HCEC 1CT (cell line): ENCODE measurements around the gene MYO10.
"Not testable (repeated sequence)": the region's sequence is repeated elsewhere in the genome, so short reads cannot be mapped to it uniquely, and the experiment has no call there.

ENCODE experiments used
- DNase-seq: peaks from one replicate; pipeline ENCODE4 v3.0.0-alpha.2; 2017

MYO10 gene

DNA sequence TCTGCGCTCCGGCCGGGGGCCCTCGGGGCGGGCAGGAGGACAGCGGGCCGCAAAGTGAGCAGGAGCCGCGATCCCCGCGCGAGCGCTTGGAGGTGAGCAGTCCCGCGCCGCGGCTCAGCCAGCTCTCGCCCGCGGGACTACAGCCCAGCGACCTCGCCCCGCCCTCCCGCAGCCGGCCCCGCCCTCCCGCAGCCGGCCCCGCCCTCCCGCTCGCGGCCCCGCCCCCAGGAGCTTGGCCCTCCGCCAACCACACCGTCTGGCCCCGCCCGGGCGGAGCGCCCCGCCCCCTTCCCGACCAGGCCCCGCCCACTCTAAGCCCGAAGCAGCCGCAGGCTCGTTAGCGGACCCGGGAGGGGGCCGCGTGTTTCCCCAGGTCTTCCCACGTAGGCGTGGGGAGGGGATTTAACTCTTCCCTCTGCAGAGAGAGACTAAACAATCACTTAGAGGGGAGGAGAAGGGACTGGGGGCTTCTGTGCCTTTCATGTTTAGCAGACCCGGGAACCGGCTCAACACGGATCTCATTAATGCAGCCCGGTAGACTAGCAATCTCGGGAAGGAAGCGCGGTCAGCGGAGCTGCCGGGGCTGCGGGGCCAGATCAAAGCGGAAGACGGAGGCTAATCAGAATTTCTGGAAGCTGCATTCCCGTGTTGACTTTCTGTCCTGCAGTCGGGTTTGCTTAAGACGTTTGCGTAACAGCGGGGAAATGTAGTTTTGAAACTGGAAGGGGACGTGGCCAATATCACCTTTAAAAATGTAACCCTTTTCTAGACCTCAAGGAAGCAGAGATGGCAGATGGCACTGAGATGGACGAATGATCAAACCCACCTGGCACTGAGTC, at the start of gene MYO10:
MYO10 (minus strand) TSS at position 139 of the 839 bp plus-strand sequence. CDS start 480 bp downstream, outside the sequence.
- peak; percentile 79 for DNase-seq

DNA sequence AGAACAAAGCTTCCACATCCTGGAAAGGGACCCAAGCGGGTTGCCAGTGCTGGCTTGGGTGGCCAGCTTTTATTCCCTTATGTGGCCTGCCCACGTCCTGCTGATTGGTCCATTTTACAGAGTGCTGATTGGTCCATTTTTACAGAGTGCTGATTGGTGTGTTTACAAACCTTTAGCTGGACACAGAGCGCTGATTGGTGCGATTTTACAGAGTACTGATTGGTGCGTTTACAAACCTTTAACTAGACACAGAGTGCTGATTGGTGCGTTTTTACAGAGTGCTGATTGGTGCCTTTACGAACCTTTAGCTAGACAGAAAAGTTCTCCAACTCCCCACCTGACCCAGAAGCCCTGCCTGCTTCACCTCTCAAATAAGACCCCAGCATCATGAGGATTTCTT, 49.2 kb upstream of the MYO10 start:
- not testable (repeated sequence) for DNase-seq

- DNase-seq, result no peak
These were observed 47.9 kb upstream of the MYO10 start for GRCh38 chr5:16983972-16984371.

DNA sequence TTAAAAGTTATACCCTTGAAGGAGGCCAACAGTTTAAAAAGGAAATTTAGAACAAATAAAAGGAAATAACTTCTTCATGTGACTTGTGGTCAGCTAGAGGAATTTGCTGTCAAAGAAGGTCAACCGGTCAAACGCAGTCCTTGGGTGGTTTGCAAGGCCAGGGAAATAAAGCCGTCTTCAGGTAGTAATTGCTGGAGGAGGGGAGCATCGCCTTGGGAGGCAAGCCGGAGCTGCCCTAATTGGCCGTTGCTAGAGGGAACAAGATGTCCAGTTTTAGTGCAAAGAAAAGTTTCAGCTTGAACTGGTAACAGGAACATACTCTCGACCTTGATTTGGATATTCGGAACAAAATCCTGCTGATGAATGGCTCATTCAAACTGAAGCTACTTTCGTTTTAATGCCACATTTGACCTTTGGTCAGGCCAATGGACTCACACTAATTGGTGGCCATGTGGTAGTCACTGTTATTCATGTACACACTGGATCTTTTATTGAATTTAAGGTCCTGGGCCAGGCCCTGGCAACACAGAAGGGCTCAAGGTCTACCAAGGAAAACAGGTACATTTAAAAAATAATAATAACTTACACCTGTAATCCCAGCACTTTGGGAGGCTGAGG, 47.0 kb upstream of the MYO10 start:
- DNase-seq, result no peak

DNA sequence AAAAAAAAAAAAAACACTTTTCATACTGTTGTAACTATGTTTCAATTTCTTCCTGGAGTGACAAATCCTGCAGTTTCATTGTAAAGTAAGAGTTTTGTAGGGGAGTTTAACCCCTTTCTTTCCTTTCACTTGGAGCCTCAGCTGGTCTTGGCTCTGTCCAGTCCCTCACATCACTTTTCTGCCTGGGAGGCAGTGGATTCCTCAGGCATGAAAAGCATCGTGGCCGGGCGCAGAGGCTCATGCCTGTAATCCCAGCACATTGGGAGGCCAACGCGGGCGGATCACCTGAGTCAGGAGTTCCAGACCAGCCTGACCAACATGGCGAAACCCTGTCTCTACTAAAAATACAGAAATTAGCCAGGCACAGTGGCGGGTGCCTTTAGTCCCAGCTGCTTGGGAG, 45.6 kb upstream of the MYO10 start:
- DNase-seq, result no peak

DNA sequence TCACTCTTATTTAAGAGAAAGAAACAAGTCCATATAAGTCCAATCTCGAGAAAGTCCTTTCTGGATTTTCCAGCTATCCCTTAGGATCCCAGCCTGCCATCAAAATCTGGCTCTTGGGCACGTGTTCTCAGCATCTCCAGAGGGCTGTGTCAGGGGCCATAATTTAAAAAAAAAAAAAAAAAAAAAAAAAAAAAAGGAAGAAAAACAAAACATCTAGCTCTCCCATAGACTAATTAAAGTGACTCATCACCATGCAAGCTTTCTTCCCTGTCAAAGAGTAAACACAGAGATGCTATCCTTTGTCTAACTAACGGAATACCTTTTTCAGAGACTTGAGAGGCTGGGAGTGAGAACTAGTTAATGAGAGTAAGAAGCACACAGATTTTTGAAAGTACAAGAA, 44.9 kb upstream of the MYO10 start:
- DNase-seq, result no peak

- no peak for DNase-seq
These were observed 42.2 kb upstream of the MYO10 start for GRCh38 chr5:16978296-16978695.

GRCh38 chr5:16976625-16977008, 40.5 kb upstream of the MYO10 start:
- no peak for DNase-seq

DNA sequence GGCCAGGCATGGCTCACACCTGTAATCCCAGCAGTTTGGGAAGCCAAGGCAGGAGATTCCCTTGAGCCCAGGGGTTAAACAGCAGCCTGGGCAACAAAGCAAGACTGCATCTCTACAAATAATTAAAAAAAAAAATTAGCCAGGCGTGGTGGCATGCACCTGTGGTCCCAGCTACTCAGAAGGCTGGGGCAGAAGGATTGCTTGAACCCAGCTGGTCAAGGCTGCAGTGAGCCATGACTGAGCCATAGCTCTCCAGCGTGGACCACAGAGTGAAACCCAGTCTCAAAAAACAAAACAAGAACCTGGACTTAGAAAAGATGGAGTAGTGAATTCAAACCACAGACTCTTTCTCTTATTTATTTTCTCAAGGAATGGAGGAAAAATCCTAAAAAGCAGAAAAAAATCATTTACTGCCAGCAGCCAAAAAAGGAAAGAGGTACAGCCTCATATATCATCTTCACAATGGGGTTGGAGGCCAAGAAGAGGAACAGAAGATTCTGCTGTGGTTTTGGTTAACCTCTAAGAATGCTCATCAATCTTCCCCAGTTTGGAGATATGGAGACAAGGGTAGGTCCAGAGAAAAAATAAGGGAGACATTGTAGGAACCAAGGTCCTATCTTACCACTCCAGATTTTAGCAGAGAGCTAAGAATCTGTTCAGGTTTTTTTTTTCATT, 40.0 kb upstream of the MYO10 start:
- no peak for DNase-seq

GRCh38 chr5:16974981-16975380, 38.9 kb upstream of the MYO10 start:
- no peak for DNase-seq

GRCh38 chr5:16970826-16971225, 34.7 kb upstream of the MYO10 start:
- peak; percentile 32 for DNase-seq

DNA sequence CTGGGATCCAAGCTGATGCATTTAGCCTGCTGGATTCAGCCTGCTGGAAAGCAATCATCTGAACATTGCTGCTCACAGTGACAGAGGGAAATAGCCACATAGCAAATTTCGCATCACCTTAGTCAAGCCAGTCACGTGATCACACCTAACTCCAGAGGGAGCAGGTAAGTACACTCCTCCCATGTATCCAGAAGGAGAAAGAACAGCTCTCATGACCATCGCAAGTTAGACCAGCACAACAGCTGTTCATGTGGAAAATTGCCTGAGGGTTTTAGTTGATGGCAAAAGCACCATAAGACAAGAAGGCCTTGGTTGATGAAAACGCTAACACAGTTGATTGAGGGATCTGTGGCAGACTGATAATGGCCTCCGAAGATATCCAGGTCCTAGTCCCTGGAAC, 34.2 kb upstream of the MYO10 start:
- no peak for DNase-seq

DNA sequence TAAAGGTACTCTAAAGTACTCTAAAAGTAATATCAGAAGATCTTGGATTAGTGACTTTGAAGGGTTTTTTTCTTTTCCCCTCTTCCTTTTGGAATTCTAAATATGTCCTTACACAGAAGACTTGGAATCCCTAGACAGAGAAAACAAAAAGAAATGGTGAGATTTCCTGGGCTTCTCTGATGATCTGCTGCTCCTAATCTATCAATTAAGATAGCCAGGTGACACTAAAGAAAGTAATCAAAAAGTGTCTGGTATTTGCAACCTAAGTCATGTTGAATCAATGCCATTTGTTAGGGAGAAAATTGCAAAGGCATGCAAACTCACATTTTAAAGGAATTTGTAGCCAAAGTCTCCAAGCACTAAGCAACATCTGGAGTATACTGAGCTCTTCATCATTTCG, 29.5 kb upstream of the MYO10 start:
- DNase-seq, result no peak

- no peak for DNase-seq
These were observed 27.7 kb upstream of the MYO10 start for GRCh38 chr5:16963821-16964220.

DNA sequence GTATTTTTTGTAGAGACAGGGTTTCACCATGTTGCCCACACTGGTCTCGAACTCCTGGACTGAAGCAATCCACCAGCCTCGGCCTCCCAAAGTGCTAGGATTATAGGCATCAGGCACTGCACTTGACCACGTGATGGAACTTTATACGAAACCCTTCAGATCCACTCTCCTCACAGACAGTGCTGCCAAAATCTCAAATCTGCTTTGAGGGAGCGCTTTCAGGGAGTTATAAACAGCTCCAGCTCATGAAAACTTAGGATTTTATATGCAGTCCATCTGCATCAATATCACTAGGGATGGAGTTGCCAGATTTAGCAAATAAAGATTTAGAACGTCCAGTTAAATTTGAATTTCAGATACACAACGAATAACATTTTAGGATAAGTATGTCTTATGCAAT, 25.0 kb upstream of the MYO10 start:
- no peak for DNase-seq

DNA sequence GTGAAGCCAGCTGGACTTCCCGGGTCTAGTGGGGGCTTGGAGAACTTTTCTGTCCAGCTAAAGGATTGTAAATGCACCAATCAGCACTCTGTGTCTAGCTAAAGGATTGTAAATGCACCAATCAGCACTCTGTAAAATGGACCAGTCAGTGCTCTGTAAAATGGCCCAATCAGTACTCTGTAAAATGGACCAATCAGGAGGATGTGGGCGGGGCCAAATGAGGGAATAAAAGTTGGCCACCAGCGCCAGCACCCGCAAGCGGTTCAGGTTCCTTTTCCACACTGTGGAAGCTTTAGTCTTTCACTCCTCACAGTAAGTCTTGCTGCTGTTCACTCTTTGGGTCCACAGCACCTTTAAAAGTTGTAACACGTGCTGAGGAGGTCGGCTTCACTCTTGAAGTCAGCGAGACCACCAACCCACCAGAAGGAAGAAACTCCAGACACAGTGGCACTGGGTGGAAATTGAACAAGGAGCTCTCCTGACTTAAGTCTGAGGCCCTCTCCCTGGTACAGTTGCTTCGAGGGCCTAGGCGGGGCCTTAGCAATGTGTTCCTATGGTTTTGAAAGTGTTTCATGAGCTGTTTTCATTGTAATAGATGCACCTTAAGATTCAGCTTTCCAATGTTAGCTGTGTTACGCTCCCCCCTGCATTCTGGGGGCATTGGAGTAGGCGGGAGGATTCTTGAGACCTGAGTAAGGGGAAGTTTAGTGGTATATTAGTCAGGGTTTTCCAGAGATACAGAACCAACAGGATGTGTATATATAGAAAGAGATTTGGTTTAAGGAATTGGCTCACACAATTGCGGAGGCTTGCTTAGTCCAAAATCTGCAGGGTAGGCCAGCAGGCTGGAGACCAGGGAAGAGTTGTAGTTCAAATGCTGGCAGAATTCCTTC, 21.5 kb upstream of the MYO10 start:
- DNase-seq, result peak; percentile 98

DNA sequence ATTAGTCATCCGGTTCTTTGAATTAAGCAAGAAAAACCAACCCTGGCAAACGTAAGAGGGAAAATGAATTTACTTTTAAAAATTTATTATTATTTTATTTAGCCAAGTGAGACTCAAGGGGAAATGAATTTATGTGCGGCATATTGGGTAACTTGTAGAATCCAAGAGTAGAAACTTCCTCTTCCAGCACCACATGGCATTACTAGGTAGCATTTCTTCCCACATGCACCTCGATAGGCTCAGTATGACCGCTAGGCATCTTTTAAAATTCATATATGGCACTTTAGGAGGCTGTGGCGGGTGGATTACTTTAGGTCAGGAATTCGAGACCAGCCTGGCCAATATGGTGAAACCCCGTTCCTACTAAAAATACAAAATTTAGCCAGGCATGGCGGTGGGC, 17.6 kb upstream of the MYO10 start:
- DNase-seq, result no peak

GRCh38 chr5:16952968-16953671, 17.0 kb upstream of the MYO10 start:
- DNase-seq, result no peak

GRCh38 chr5:16946725-16947124, 10.6 kb upstream of the MYO10 start:
- DNase-seq, result no peak

DNA sequence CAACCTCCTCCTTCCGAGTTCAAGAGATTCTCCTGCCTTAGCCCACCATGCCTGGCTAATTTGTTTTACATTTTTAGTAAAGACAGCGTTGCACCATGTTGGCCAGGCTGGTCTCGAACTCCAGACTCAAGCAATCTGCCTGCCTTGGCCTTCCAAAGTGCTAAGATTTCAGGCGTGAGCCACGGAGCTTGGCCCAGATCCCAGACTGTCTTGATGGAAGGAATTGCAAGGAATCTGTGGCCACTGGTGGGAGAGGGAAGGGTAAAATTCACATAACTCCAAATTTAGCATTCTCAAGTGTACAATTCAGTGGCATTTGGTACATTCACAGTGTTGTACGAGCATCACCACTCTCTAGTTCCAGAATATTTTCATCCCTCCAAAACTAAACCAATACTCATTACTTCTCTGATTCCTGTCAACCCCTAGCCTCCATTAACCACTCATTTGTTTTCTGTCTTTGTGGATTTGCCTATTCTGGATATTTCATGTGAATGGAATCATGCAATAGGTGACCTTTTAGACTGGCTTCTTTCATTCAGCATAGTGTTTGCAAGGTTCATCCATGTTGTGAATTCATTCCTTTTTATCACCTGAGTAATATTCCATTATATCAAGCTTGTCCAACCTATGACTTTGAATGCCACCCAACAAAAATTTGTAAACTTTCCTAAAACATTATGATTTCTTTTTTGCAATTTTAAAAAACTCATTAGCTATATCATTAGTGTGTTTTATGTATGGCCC, 8.9 kb upstream of the MYO10 start:
- DNase-seq, result no peak

- DNase-seq, result no peak
These were observed 8.0 kb upstream of the MYO10 start for GRCh38 chr5:16943846-16944678.
